Measurements from ENCODE around the gene TH.

TH gene

GRCh38 chr11:2139123-2139521 lies 32.5 kb downstream of the TH start, which contains the start of gene IGF2:
Gene IGF2 (minus strand): TSS chr11:2139389. CDS start chr11:2135523, 3,866 bp downstream.
- H3K79me2 ChIP-seq (ENCODE audit: insufficient read depth, low read length): no peaks in the 10 kb centered on the region
- H3K9me2 ChIP-seq (ENCODE audit: low read depth, low read length): no peaks in the 10 kb centered on the region
- H3K9ac ChIP-seq (ENCODE audit: low read length): no peak within 1 kb of the TSS
- no peak within 1 kb of the TSS for H3K27ac ChIP-seq (ENCODE audit: low read depth, low read length, poor library complexity, severe bottlenecking)
- H3K27me3 ChIP-seq (ENCODE audit: insufficient read depth, low read length): no peaks in the 10 kb centered on the region
- no peak within 1 kb of the TSS for H3K4me2 ChIP-seq (ENCODE audit: low read length)
- H2AFZ ChIP-seq (ENCODE audit: low read length): no peak within 1 kb of the TSS
- no peaks in the 10 kb centered on the region for H4K20me1 ChIP-seq (ENCODE audit: insufficient read depth, low read length)
- no peaks in the 10 kb centered on the region for H3K9me3 ChIP-seq (ENCODE audit: low read length)
- TF ChIP-seq CTCF (IDR thresholded peaks at IDR 0.05; ENCODE audit: low read length): no peak
- no peak for TF ChIP-seq EZH2 (IDR thresholded peaks at IDR 0.05; ENCODE audit: borderline replicate concordance, low read length)
- H3K4me1 ChIP-seq (ENCODE audit: insufficient read depth, low read length, severe bottlenecking): no peaks in the 10 kb centered on the region
- H3K4me3 ChIP-seq (ENCODE audit: low read depth, low read length, poor library complexity, severe bottlenecking): no peak within 1 kb of the TSS
- H3F3A ChIP-seq (ENCODE audit: insufficient read depth, low read length): no peaks in the 10 kb centered on the region
- no peaks in the 10 kb centered on the region for H3K36me3 ChIP-seq (ENCODE audit: insufficient read depth, low read length)

- Histone ChIP-seq H2AFZ (ENCODE audit: low read length) (no peak overlapping the region), H3K9ac (ENCODE audit: low read length) (no peak overlapping the region), H3K79me2 (ENCODE audit: insufficient read depth, low read length) (no peaks in the 10 kb centered on the region), H3K9me2 (ENCODE audit: low read depth, low read length) (no peaks in the 10 kb centered on the region), H3K9me3 (ENCODE audit: low read length) (no peaks in the 10 kb centered on the region), H3F3A (ENCODE audit: insufficient read depth, low read length) (no peaks in the 10 kb centered on the region), H3K4me2 (ENCODE audit: low read length) (no peak overlapping the region), H4K20me1 (ENCODE audit: insufficient read depth, low read length) (no peaks in the 10 kb centered on the region), H3K4me3 (ENCODE audit: low read depth, low read length, poor library complexity, severe bottlenecking) (no peak overlapping the region), H3K27ac (ENCODE audit: low read depth, low read length, poor library complexity, severe bottlenecking) (no peak overlapping the region), H3K4me1 (ENCODE audit: insufficient read depth, low read length, severe bottlenecking) (no peaks in the 10 kb centered on the region), H3K36me3 (ENCODE audit: insufficient read depth, low read length) (no peaks in the 10 kb centered on the region), H3K27me3 (ENCODE audit: insufficient read depth, low read length) (no peaks in the 10 kb centered on the region)
- no peak for TF ChIP-seq CTCF (IDR thresholded peaks at IDR 0.05; ENCODE audit: low read length)
Measured at GRCh38 chr11:2138431-2139122, 33.0 kb downstream of the TH start.

- no peak overlapping the region for H3K9ac ChIP-seq (ENCODE audit: low read length)
- H4K20me1 ChIP-seq (ENCODE audit: insufficient read depth, low read length): no peaks in the 10 kb centered on the region
- H3F3A ChIP-seq (ENCODE audit: insufficient read depth, low read length): no peaks in the 10 kb centered on the region
- no peaks in the 10 kb centered on the region for H3K9me2 ChIP-seq (ENCODE audit: low read depth, low read length)
- H3K36me3 ChIP-seq (ENCODE audit: insufficient read depth, low read length): no peaks in the 10 kb centered on the region
- no peak overlapping the region for H3K27ac ChIP-seq (ENCODE audit: low read depth, low read length, poor library complexity, severe bottlenecking)
- no peaks in the 10 kb centered on the region for H3K27me3 ChIP-seq (ENCODE audit: insufficient read depth, low read length)
- no peak overlapping the region for H2AFZ ChIP-seq (ENCODE audit: low read length)
- no peak overlapping the region for H3K4me3 ChIP-seq (ENCODE audit: low read depth, low read length, poor library complexity, severe bottlenecking)
- no peak for TF ChIP-seq EZH2 (IDR thresholded peaks at IDR 0.05; ENCODE audit: borderline replicate concordance, low read length)
- TF ChIP-seq CTCF (IDR thresholded peaks at IDR 0.05; ENCODE audit: low read length): no peak
- H3K9me3 ChIP-seq (ENCODE audit: low read length): no peaks in the 10 kb centered on the region
- no peaks in the 10 kb centered on the region for H3K4me1 ChIP-seq (ENCODE audit: insufficient read depth, low read length, severe bottlenecking)
- no peaks in the 10 kb centered on the region for H3K79me2 ChIP-seq (ENCODE audit: insufficient read depth, low read length)
- H3K4me2 ChIP-seq (ENCODE audit: low read length): no peak overlapping the region
Measured at GRCh38 chr11:2138068-2138430, 33.6 kb downstream of the TH start.
